ENCODE results near the gene NCBP1. TPM values are rescaled to one million over a fixed set of nuclear protein-coding genes. Genes with fewer than 3 reads are reported as not detected.

The NCBP1 gene
- total RNA-seq, 1 experiment from 2014 or later = 23.0 TPM

- H3K4me1 ChIP-seq (ENCODE audit: insufficient read depth, low read length) = no peaks in the 10 kb centered on the region
- DNase-seq = no peak
- ChIA-PET POLR2A (ENCODE audit: unreplicated experiment) (no interaction called here), CTCF (no interaction called here)
- H3K9me2 ChIP-seq (replicated peaks; ENCODE audit: low read length) = no peaks in the 10 kb centered on the region
- H3K27me3 ChIP-seq (ENCODE audit: low read length) = no peaks in the 10 kb centered on the region
- TF ChIP-seq CTCF (conservative IDR thresholded peaks at IDR 0.05; ENCODE audit: low read depth, low read length) (no peak), EZH2phosphoT487 (IDR thresholded peaks at IDR 0.05; ENCODE audit: borderline replicate concordance, low read length) (no peak), EZH2 (IDR thresholded peaks at IDR 0.05; ENCODE audit: low read length, unreplicated experiment) (no peak)
- no peak overlapping the region for H3K4me2 ChIP-seq (ENCODE audit: low read length)
- H3K79me2 ChIP-seq (ENCODE audit: low read length) = no peaks in the 10 kb centered on the region
- H3F3A ChIP-seq (ENCODE audit: low read length, unreplicated experiment) = no peaks in the 10 kb centered on the region
- BruUV-seq (replicated peaks) = no TSS peak
- intact Hi-C loops (cut with micrococcal nuclease) = no loop called here
- no peaks in the 10 kb centered on the region for H3K9me3 ChIP-seq (ENCODE audit: low read length)
- H3K36me3 ChIP-seq (ENCODE audit: low read depth, low read length) = no peaks in the 10 kb centered on the region
- no peak overlapping the region for H3K9ac ChIP-seq (ENCODE audit: low read length)
- no peaks in the 10 kb centered on the region for H4K20me1 ChIP-seq (ENCODE audit: low read length)
- no peak for ATAC-seq
- H2AFZ ChIP-seq (ENCODE audit: low read length) = no peak overlapping the region
- H3K27ac ChIP-seq (ENCODE audit: low read length) = no peak overlapping the region
- no peak overlapping the region for H3K4me3 ChIP-seq (ENCODE audit: low read length)
Measured at GRCh38 chr9:97721396-97721795, 87.8 kb downstream of the NCBP1 start.

GRCh38 chr9:97722331-97722730, 88.7 kb downstream of the NCBP1 start:
- Histone ChIP-seq H3F3A (ENCODE audit: low read length, unreplicated experiment) (no peaks in the 10 kb centered on the region), H3K9me3 (ENCODE audit: low read length) (no peaks in the 10 kb centered on the region), H3K4me1 (ENCODE audit: insufficient read depth, low read length) (no peaks in the 10 kb centered on the region), H3K27ac (ENCODE audit: low read length) (no peak overlapping the region), H3K36me3 (ENCODE audit: low read depth, low read length) (no peaks in the 10 kb centered on the region), H3K4me3 (ENCODE audit: low read length) (no peak overlapping the region), H4K20me1 (ENCODE audit: low read length) (no peaks in the 10 kb centered on the region), H2AFZ (ENCODE audit: low read length) (no peak overlapping the region), H3K27me3 (ENCODE audit: low read length) (no peaks in the 10 kb centered on the region), H3K9ac (ENCODE audit: low read length) (no peak overlapping the region), H3K9me2 (replicated peaks; ENCODE audit: low read length) (no peaks in the 10 kb centered on the region), H3K79me2 (ENCODE audit: low read length) (no peaks in the 10 kb centered on the region), H3K4me2 (ENCODE audit: low read length) (no peak overlapping the region)
- BruUV-seq (replicated peaks) = no TSS peak
- no peak for TF ChIP-seq CTCF (conservative IDR thresholded peaks at IDR 0.05; ENCODE audit: low read depth, low read length)
- TF ChIP-seq EZH2 (IDR thresholded peaks at IDR 0.05; ENCODE audit: low read length, unreplicated experiment) = no peak
- TF ChIP-seq EZH2phosphoT487 (IDR thresholded peaks at IDR 0.05; ENCODE audit: borderline replicate concordance, low read length) = no peak
- CTCF ChIA-PET = no interaction called here
- DNase-seq (no peak), ATAC-seq (no peak)
- POLR2A ChIA-PET (ENCODE audit: unreplicated experiment) = no interaction called here
- intact Hi-C loops (cut with micrococcal nuclease) = no loop called here

Other genes with a start within 250 kb of the NCBP1 start
- 4.2 and 4.3 TPM in 2 replicates for gene TDRD7, start 221.7 kb upstream of the NCBP1 start, total RNA-seq (2014; rRNA removed)
- not detected in 2 replicates for gene TMOD1, start 132.2 kb upstream of the NCBP1 start, total RNA-seq (2014; rRNA removed)
- gene TSTD2, start 453 bp upstream of the NCBP1 start, total RNA-seq (2014; rRNA removed) = 7.4 and 11.2 TPM in 2 replicates
- gene XPA, start 63.5 kb downstream of the NCBP1 start, total RNA-seq (2014; rRNA removed) = 7.4 and 9.4 TPM in 2 replicates
- gene FOXE1, start 219.4 kb downstream of the NCBP1 start, total RNA-seq (2014; rRNA removed) = not detected in 2 replicates

Measured in PC-3 (cell line).